Ishikawa (cell line): Measurements from ENCODE around the gene VIPR1.

Experiments
- CEBPB ChIP-seq: IDR thresholded peaks from 2 replicates; pipeline ENCODE4 v1.6.1; 2012
- CREB1 ChIP-seq: IDR thresholded peaks from 2 replicates; pipeline ENCODE4 v1.6.1; 2012; ENCODE audit warnings: low read depth
- EGR1 ChIP-seq: IDR thresholded peaks from 2 replicates; pipeline ENCODE4 v1.6.1; 2012
- EP300 ChIP-seq: IDR thresholded peaks from 2 replicates; pipeline ENCODE4 v1.6.1; 2012; ENCODE audit warnings: borderline replicate concordance
- FOXM1 ChIP-seq: IDR thresholded peaks from 2 replicates; pipeline ENCODE4 v1.6.1; 2012; ENCODE audit warnings: low read depth, borderline replicate concordance
- MAX ChIP-seq: IDR thresholded peaks from 2 replicates; pipeline ENCODE4 v1.6.1; 2012
- NFIC ChIP-seq: IDR thresholded peaks from 2 replicates; pipeline ENCODE4 v1.6.1; 2012
- RAD21 ChIP-seq: IDR thresholded peaks from 2 replicates; pipeline ENCODE4 v1.6.1; 2012; ENCODE audit warnings: low read depth
- TAF1 ChIP-seq: IDR thresholded peaks from 2 replicates; pipeline ENCODE4 v1.6.1; 2012; ENCODE audit warnings: low read depth, mild to moderate bottlenecking
- TCF12 ChIP-seq: IDR thresholded peaks from 2 replicates; pipeline ENCODE4 v1.6.1; 2012; ENCODE audit warnings: low read depth
- TEAD4 ChIP-seq: IDR thresholded peaks from 2 replicates; pipeline ENCODE4 v1.6.1; 2012
- USF1 ChIP-seq: IDR thresholded peaks from 2 replicates; pipeline ENCODE4 v1.6.1; 2012
- YY1 ChIP-seq: IDR thresholded peaks from 2 replicates; pipeline ENCODE4 v1.6.1; 2012; ENCODE audit warnings: low read depth
- ZBTB7A ChIP-seq: IDR thresholded peaks from 2 replicates; pipeline ENCODE4 v1.6.1; 2012; ENCODE audit warnings: low read depth
- TF ChIP-seq, protein P1 (sequence below): IDR thresholded peaks from 2 replicates; pipeline ENCODE4 v1.6.1; 2012; ENCODE audit warnings: low read depth, mild to moderate bottlenecking

Gene VIPR1

DNA sequence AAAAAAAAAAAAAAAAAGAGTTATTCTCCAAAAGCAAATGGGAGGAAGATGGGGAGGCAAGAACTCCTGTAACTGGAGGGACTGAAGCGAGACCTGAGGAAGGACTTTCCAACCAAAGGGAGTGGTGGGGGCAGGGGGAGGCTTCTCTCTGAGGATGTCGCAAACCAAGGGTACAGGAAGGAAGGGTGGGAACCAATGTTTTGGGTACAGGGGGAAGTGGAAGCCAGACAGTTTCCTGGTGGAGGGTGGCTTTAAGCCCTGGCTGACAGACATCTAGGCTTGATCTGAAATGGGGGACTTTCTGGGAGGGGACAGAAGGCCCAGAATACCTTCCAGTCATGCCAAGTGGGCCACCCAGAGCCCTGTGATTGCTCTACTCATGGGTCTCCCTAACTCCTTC, 27.0 kb downstream of the VIPR1 start:
- TF ChIP-seq RAD21, result no peak
- no peak for TF ChIP-seq NFIC
- TF ChIP-seq CREB1, result no peak
- TF ChIP-seq MAX, result no peak
- TF ChIP-seq TAF1, result no peak
- TF ChIP-seq TCF12, result no peak
- TF ChIP-seq ZBTB7A, result no peak
- TF ChIP-seq EGR1, result no peak
- no peak for TF ChIP-seq EP300
- TF ChIP-seq CEBPB, result no peak
- no peak for TF ChIP-seq TEAD4
- TF ChIP-seq, protein P1, sequence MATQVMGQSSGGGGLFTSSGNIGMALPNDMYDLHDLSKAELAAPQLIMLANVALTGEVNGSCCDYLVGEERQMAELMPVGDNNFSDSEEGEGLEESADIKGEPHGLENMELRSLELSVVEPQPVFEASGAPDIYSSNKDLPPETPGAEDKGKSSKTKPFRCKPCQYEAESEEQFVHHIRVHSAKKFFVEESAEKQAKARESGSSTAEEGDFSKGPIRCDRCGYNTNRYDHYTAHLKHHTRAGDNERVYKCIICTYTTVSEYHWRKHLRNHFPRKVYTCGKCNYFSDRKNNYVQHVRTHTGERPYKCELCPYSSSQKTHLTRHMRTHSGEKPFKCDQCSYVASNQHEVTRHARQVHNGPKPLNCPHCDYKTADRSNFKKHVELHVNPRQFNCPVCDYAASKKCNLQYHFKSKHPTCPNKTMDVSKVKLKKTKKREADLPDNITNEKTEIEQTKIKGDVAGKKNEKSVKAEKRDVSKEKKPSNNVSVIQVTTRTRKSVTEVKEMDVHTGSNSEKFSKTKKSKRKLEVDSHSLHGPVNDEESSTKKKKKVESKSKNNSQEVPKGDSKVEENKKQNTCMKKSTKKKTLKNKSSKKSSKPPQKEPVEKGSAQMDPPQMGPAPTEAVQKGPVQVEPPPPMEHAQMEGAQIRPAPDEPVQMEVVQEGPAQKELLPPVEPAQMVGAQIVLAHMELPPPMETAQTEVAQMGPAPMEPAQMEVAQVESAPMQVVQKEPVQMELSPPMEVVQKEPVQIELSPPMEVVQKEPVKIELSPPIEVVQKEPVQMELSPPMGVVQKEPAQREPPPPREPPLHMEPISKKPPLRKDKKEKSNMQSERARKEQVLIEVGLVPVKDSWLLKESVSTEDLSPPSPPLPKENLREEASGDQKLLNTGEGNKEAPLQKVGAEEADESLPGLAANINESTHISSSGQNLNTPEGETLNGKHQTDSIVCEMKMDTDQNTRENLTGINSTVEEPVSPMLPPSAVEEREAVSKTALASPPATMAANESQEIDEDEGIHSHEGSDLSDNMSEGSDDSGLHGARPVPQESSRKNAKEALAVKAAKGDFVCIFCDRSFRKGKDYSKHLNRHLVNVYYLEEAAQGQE, result no peak
- TF ChIP-seq FOXM1, result no peak

GRCh38 chr3:42530073-42530472, 27.6 kb downstream of the VIPR1 start:
- TF ChIP-seq EGR1 (no peak), USF1 (no peak), TCF12 (no peak), NFIC (no peak), YY1 (no peak), EP300 (no peak), RAD21 (no peak), CEBPB (no peak), MAX (no peak), TEAD4 (no peak), TAF1 (no peak)
- TF ChIP-seq, protein P1, result no peak

GRCh38 chr3:42531470-42531869, 29.0 kb downstream of the VIPR1 start:
- TF ChIP-seq MAX (no peak), YY1 (no peak), EGR1 (no peak), FOXM1 (no peak), TEAD4 (no peak), CEBPB (no peak), RAD21 (no peak), CREB1 (no peak), EP300 (no peak), NFIC (no peak), ZBTB7A (no peak)
- TF ChIP-seq, protein P1, result no peak

DNA sequence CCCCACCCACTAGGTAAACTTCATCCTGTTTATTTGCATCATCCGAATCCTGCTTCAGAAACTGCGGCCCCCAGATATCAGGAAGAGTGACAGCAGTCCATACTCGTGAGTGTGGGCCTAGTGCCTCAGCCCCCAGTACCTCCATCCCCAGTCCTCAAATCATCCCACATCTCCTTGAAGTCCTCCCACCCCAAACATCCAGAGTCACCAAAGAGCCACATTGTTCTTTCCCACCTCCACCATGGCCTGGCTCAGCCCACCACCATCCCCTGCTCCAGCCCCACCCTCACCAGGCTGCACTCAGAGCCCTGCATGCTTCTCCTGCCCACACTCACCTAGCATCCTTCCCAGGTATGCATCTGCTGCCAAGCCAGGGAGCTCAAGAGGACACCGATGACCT, 29.8 kb downstream of the VIPR1 start:
- TF ChIP-seq EGR1 (no peak), TCF12 (no peak), TEAD4 (no peak), YY1 (no peak), CEBPB (no peak), EP300 (no peak), ZBTB7A (no peak), CREB1 (no peak), RAD21 (no peak), FOXM1 (no peak), TAF1 (no peak)
- TF ChIP-seq, protein P1, result no peak
